IMR-90 (cell line): ENCODE data around the gene TMPRSS12. TPM values are rescaled to one million over a fixed set of nuclear protein-coding genes. Genes with fewer than 3 reads are reported as not detected.

Experiments used
- ATAC-seq: fragments of 200-7000 bp; cut with Tn5 transposase; 2 replicates; pipeline ENCODE4 v1.9.1; 2020; ENCODE audit warnings: low read depth, mild to moderate bottlenecking, moderate library complexity
- BruUV-seq: library from RNA; stranded (reverse); fragments of 400-500 nt; replicated peaks from 2 replicates; lab custom pipeline; 2021; lab: Mats Ljungman, UMichigan
- CTCF ChIA-PET: fragments of 300-600 bp; formaldehyde crosslinking; extraction: SDS; loops from one replicate; lab custom pipeline; 2021; ENCODE audit warnings: antibody characterized with exemption; lab: Yijun Ruan, JAX
- POLR2A ChIA-PET: fragments of 300-600 bp; sonication (Branson Sonifier 250); formaldehyde crosslinking; loops from one replicate; lab custom pipeline; 2022; ENCODE audit warnings: antibody characterized with exemption; ENCODE audit not compliant: unreplicated experiment; lab: Charles Lee
- DNase-seq: peaks from one replicate; pipeline ENCODE4 v3.0.0; 2013
- H2AFZ ChIP-seq: replicated peaks from 2 replicates; pipeline ENCODE3; 2013; ENCODE audit warnings: low read length, mild to moderate bottlenecking; ENCODE audit not compliant: poor library complexity
- H2AK5ac ChIP-seq: 2 replicates; pipeline ENCODE4 v1.6.1; 2013; ENCODE audit warnings: low read depth, low read length, inconsistent platforms
- H2AK9ac ChIP-seq: replicated peaks from 2 replicates; pipeline ENCODE3; 2013; ENCODE audit warnings: mild to moderate bottlenecking, low read depth, low read length, moderate library complexity; ENCODE audit not compliant: poor library complexity
- H2BK120ac ChIP-seq: 2 replicates; pipeline ENCODE4 v1.6.1; 2013; ENCODE audit warnings: low read depth, low read length, inconsistent platforms
- H2BK15ac ChIP-seq: 3 replicates; pipeline ENCODE4 v1.6.1; 2013; ENCODE audit warnings: low read depth, low read length, inconsistent platforms
- H2BK20ac ChIP-seq: 2 replicates; pipeline ENCODE4 v1.6.1; 2013; ENCODE audit warnings: low read depth, mild to moderate bottlenecking, inconsistent platforms, low read length, moderate library complexity
- H2BK5ac ChIP-seq: 2 replicates; pipeline ENCODE4 v1.6.1; 2013; ENCODE audit warnings: mild to moderate bottlenecking, low read depth, low read length, inconsistent platforms; ENCODE audit not compliant: poor library complexity, severe bottlenecking
- H3K14ac ChIP-seq: replicated peaks from 2 replicates; pipeline ENCODE4 v1.6.1; 2013; ENCODE audit warnings: low read depth, low read length, inconsistent platforms
- H3K18ac ChIP-seq: 2 replicates; pipeline ENCODE4 v1.6.1; 2013; ENCODE audit warnings: low read depth, low read length, control low read depth
- H3K23ac ChIP-seq: 2 replicates; pipeline ENCODE4 v1.6.1; 2013; ENCODE audit warnings: low read depth, low read length, inconsistent platforms
- H3K27ac ChIP-seq: 2 replicates; pipeline ENCODE4 v1.5.1; 2013; ENCODE audit warnings: mild to moderate bottlenecking, control low read depth, low read length; ENCODE audit not compliant: insufficient read depth
- H3K27me3 ChIP-seq: 2 replicates; pipeline ENCODE4 v1.6.1; 2013; ENCODE audit warnings: low read length; ENCODE audit not compliant: control insufficient read depth, insufficient read depth
- H3K36me3 ChIP-seq: 2 replicates; pipeline ENCODE4 v1.6.1; 2013; ENCODE audit warnings: low read length, mixed read lengths; ENCODE audit not compliant: control insufficient read depth, insufficient read depth
- H3K4ac ChIP-seq: 2 replicates; pipeline ENCODE4 v1.6.1; 2013; ENCODE audit warnings: low read depth, low read length, inconsistent platforms
- H3K4me1 ChIP-seq: 2 replicates; pipeline ENCODE4 v1.6.1; 2013; ENCODE audit warnings: low read length, mixed read lengths; ENCODE audit not compliant: control insufficient read depth, insufficient read depth
- H3K4me2 ChIP-seq: 2 replicates; pipeline ENCODE4 v1.6.1; 2013; ENCODE audit warnings: low read depth, mild to moderate bottlenecking, control low read depth, low read length, moderate library complexity
- H3K4me3 ChIP-seq: 2 replicates; pipeline ENCODE4 v1.5.1; 2013; ENCODE audit warnings: low read depth, mild to moderate bottlenecking, control low read depth, low read length, moderate library complexity; ENCODE audit not compliant: insufficient read depth
- H3K56ac ChIP-seq: 2 replicates; pipeline ENCODE4 v1.6.1; 2013; ENCODE audit warnings: low read length, inconsistent platforms; ENCODE audit not compliant: insufficient read depth; ENCODE audit errors: extremely low read depth
- H3K79me1 ChIP-seq, 2 experiments: 2 replicates each; pipeline ENCODE4 v1.6.1; 2013; ENCODE audit warnings: low read length in 2 of 2, inconsistent platforms in 1 of 2, low read depth in 1 of 2
- H3K9ac ChIP-seq: 2 replicates; pipeline ENCODE4 v1.6.1; 2013; ENCODE audit warnings: low read depth, low read length, control low read depth
- H3K9me1 ChIP-seq: 2 replicates; pipeline ENCODE4 v1.6.1; 2013; ENCODE audit warnings: low read length, inconsistent platforms; ENCODE audit not compliant: insufficient read depth
- H3K9me3 ChIP-seq: 2 replicates; pipeline ENCODE4 v1.6.1; 2013; ENCODE audit warnings: low read length; ENCODE audit not compliant: control insufficient read depth, insufficient read depth
- H4K20me1 ChIP-seq: 2 replicates; pipeline ENCODE4 v1.6.1; 2013; ENCODE audit warnings: low read length, inconsistent platforms; ENCODE audit not compliant: insufficient read depth
- H4K5ac ChIP-seq: 2 replicates; pipeline ENCODE4 v1.6.1; 2013; ENCODE audit warnings: mild to moderate bottlenecking, low read depth, low read length, control low read depth
- H4K8ac ChIP-seq, 2 experiments: 2 replicates each; pipeline ENCODE4 v1.6.1; 2013; ENCODE audit warnings: low read depth in 2 of 2, low read length in 2 of 2, control low read depth in 1 of 2, inconsistent platforms in 1 of 2
- H4K91ac ChIP-seq: 2 replicates; pipeline ENCODE4 v1.6.1; 2013; ENCODE audit warnings: low read depth, low read length, inconsistent platforms; ENCODE audit not compliant: insufficient read depth
- CEBPB ChIP-seq: IDR thresholded peaks from 2 replicates; pipeline ENCODE4 v1.6.1; 2012; ENCODE audit warnings: low read depth, low read length, improper control_type of control experiment
- CHD1 ChIP-seq: IDR thresholded peaks from 2 replicates; pipeline ENCODE4 v1.6.1; 2012; ENCODE audit warnings: low read depth, low read length, improper control_type of control experiment
- MAFK ChIP-seq: IDR thresholded peaks from 2 replicates; pipeline ENCODE4 v1.6.1; 2012; ENCODE audit warnings: low read depth, low read length, improper control_type of control experiment
- MAZ ChIP-seq: IDR thresholded peaks from 2 replicates; pipeline ENCODE4 v1.6.1; 2012; ENCODE audit warnings: low read depth, mild to moderate bottlenecking, low read length, improper control_type of control experiment, moderate library complexity, borderline replicate concordance
- NFE2L2 ChIP-seq: fragments of 150-350 bp; IDR thresholded peaks from 2 replicates; pipeline ENCODE4 v1.6.1; 2016; ENCODE audit warnings: low read depth, mild to moderate bottlenecking, low read length
- POLR2A ChIP-seq: IDR thresholded peaks from 2 replicates; pipeline ENCODE4 v1.6.1; 2012; ENCODE audit warnings: mild to moderate bottlenecking, low read depth, low read length
- RCOR1 ChIP-seq: IDR thresholded peaks from 2 replicates; pipeline ENCODE4 v1.6.1; 2012; ENCODE audit warnings: mild to moderate bottlenecking, low read length, improper control_type of control experiment; ENCODE audit not compliant: insufficient replicate concordance
- RFX5 ChIP-seq: IDR thresholded peaks from 2 replicates; pipeline ENCODE4 v1.8.0; 2012; ENCODE audit warnings: low read depth, mild to moderate bottlenecking, low read length, moderate library complexity
- WGBS, 2 experiments: methylation state at CpG; one replicate each; pipeline versions ENCODE4 v1.1.5 to v1.1.7; 2013; ENCODE audit warnings: missing lambda C conversion rate in 2 of 2; ENCODE audit not compliant: insufficient read length in 1 of 2; ENCODE audit errors: extremely low coverage in 2 of 2; 5-methylcytosine and 5-hydroxymethylcytosine counted together
- dilution Hi-C: fragments of 300-500 bp; cut with HindIII; formaldehyde crosslinking; loops from one replicate; pipeline ENCODE4 v1.14.3; 2018; ENCODE audit warnings: low sequenced_read_pairs; ENCODE audit not compliant: unreplicated experiment
- in situ Hi-C: fragments of 300-500 bp; cut with MboI; formaldehyde crosslinking; loops from 3 replicates; pipeline ENCODE4 v1.14.3; 2019; ENCODE audit warnings: low sequenced_read_pairs, inconsistent platforms, mixed read lengths
- intact Hi-C: fragments of 100-400 bp; cut with micrococcal nuclease; formaldehyde crosslinking; loops from 2 replicates; pipeline ENCODE4 v1.10.0; 2022
- polyA plus RNA-seq, 3 experiments: library from polyadenylated mRNA; depleted of rRNA; stranded (reverse); fragments of >200 nt; gene quantifications; 2 replicates each; pipeline ENCODE4 v1.2.3, GENCODE V29; 2012; ENCODE audit warnings: low replicate concordance in 1 of 3
- total RNA-seq: library from RNA; depleted of rRNA; stranded (reverse); fragments of >200 nt; gene quantifications from 2 replicates; pipeline ENCODE4 v1.2.3, GENCODE V29; 2012
- TF ChIP-seq, protein P1 (sequence below): conservative IDR thresholded peaks from 2 replicates; pipeline ENCODE4 v1.5.1; 2012; ENCODE audit warnings: mild to moderate bottlenecking, low read depth, low read length, improper control_type of control experiment

The TMPRSS12 gene
- total and polyA plus RNA-seq, 2 of the 4 experiments (the other 2 are of a cell fraction) = not detected

DNA sequence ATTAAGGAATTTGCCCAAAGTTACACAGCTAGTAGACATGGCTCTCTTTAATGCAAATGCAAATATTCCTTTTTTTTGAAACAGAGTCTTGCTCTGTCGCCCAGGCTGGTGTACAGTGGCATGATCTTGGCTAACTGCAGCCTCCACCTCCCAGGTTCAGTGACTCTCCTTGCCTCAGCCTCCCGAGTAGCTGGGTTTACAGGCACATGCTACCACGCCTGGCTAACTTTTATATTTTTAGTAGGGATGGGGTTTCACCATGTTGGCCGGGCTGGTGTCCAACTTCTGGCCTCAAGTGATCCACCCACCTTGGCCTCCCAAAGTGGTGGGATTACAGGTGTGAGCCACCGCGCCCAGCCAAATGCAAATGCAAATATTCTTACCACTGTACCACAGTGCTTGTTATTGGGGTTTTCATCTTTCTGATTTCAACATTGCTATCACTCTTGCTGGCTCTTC lies 85.1 kb downstream of the TMPRSS12 start:
- WGBS, 2 experiments = no CpG with 5 or more reads among the region's 6 CpGs
- H3K23ac ChIP-seq = no peak overlapping the region

More for the DNA sequence above, 85.1 kb downstream of the TMPRSS12 start:
- no peak overlapping the region for H3K56ac ChIP-seq
- H3K4me2 ChIP-seq = no peak overlapping the region
- no peak overlapping the region for H3K18ac ChIP-seq
- H3K4ac ChIP-seq = peak overlapping the region; percentile 53; the same call in 1 of the 2 replicates
- peak overlapping the region; percentile 82; the same call in 1 of the 2 replicates for H4K5ac ChIP-seq
- no peak overlapping the region for H3K14ac ChIP-seq
- H3K79me1 ChIP-seq = 0 out of 4 replicates have a peak, but pooled peaks cover 0 to 5% of the 10 kb centered on the region in 2 experiments
- no TSS peak for BruUV-seq
- H3K9me3 ChIP-seq = no peaks in the 10 kb centered on the region
- DNase-seq (no peak), ATAC-seq (no peak)
- no peak overlapping the region for H3K9ac ChIP-seq
- no peak overlapping the region for H2AK9ac ChIP-seq
- no peak overlapping the region for H3K27ac ChIP-seq
- H2AK5ac ChIP-seq = no peak overlapping the region
- dilution Hi-C loops = no loop called here
- no peak overlapping the region for H2AFZ ChIP-seq
- no peaks in the 10 kb centered on the region for H3K36me3 ChIP-seq
- 0 out of 2 replicates have a peak overlapping the region, but pooled peaks have one; percentile 1 for H2BK20ac ChIP-seq
- 0 out of 2 replicates have a peak, but pooled peaks cover 4% of the 10 kb centered on the region for H3K9me1 ChIP-seq
- TF ChIP-seq NFE2L2 (no peak), MAZ (no peak), RCOR1 (no peak), POLR2A (no peak), CHD1 (no peak), MAFK (no peak), CEBPB (no peak), RFX5 (no peak)
- TF ChIP-seq, protein P1, sequence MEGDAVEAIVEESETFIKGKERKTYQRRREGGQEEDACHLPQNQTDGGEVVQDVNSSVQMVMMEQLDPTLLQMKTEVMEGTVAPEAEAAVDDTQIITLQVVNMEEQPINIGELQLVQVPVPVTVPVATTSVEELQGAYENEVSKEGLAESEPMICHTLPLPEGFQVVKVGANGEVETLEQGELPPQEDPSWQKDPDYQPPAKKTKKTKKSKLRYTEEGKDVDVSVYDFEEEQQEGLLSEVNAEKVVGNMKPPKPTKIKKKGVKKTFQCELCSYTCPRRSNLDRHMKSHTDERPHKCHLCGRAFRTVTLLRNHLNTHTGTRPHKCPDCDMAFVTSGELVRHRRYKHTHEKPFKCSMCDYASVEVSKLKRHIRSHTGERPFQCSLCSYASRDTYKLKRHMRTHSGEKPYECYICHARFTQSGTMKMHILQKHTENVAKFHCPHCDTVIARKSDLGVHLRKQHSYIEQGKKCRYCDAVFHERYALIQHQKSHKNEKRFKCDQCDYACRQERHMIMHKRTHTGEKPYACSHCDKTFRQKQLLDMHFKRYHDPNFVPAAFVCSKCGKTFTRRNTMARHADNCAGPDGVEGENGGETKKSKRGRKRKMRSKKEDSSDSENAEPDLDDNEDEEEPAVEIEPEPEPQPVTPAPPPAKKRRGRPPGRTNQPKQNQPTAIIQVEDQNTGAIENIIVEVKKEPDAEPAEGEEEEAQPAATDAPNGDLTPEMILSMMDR = no peak
- no peak overlapping the region for H2BK15ac ChIP-seq
- peaks cover 13% of the 10 kb centered on the region for H3K4me1 ChIP-seq
- CTCF ChIA-PET = no interaction called here
- POLR2A ChIA-PET = no interaction called here
- H2BK5ac ChIP-seq = no peak overlapping the region
- H4K91ac ChIP-seq = no peak overlapping the region
- in situ Hi-C loops = no loop called here
- H3K4me3 ChIP-seq = no peak overlapping the region
- H3K27me3 ChIP-seq = no peaks in the 10 kb centered on the region
- intact Hi-C loops = no loop called here
- no peaks in the 10 kb centered on the region for H4K20me1 ChIP-seq
- H4K8ac ChIP-seq = peak overlapping the region; percentile 57; a peak in 3 of 4 replicates
- peak overlapping the region; percentile 68; the same call in 1 of the 2 replicates for H2BK120ac ChIP-seq
